ENCODE results near the gene OOSP2. TPM values are rescaled to one million over a fixed set of nuclear protein-coding genes. Genes with fewer than 3 reads are reported as not detected.
"Not testable (repeated sequence)": the region's sequence is repeated elsewhere in the genome, so short reads cannot be mapped to it uniquely, and the experiment has no call there.

OOSP2 gene
- total RNA-seq, 2 experiments from 2014 or later: not detected

- ATAC-seq (no peak), DNase-seq (no peak)
- Mint-ChIP-seq H3K4me1 (ENCODE audit: low read depth) (no peaks in the 10 kb centered on the region), H3K4me3 (no peak overlapping the region), H3K27ac (no peak overlapping the region), H3K9me3 (no peaks in the 10 kb centered on the region), H3K27me3 (peaks cover 11% of the 10 kb centered on the region), H3K36me3 (ENCODE audit: low read depth) (no peaks in the 10 kb centered on the region)
- TF ChIP-seq, protein P1, sequence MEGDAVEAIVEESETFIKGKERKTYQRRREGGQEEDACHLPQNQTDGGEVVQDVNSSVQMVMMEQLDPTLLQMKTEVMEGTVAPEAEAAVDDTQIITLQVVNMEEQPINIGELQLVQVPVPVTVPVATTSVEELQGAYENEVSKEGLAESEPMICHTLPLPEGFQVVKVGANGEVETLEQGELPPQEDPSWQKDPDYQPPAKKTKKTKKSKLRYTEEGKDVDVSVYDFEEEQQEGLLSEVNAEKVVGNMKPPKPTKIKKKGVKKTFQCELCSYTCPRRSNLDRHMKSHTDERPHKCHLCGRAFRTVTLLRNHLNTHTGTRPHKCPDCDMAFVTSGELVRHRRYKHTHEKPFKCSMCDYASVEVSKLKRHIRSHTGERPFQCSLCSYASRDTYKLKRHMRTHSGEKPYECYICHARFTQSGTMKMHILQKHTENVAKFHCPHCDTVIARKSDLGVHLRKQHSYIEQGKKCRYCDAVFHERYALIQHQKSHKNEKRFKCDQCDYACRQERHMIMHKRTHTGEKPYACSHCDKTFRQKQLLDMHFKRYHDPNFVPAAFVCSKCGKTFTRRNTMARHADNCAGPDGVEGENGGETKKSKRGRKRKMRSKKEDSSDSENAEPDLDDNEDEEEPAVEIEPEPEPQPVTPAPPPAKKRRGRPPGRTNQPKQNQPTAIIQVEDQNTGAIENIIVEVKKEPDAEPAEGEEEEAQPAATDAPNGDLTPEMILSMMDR (IDR thresholded peaks at IDR 0.05): no peak
- intact Hi-C loops (cut with micrococcal nuclease): no loop called here
- ChIA-PET CTCF (no interaction called here), POLR2A (no interaction called here)
Measured at GRCh38 chr11:60003729-60004128, 36.5 kb upstream of the OOSP2 start.

DNA sequence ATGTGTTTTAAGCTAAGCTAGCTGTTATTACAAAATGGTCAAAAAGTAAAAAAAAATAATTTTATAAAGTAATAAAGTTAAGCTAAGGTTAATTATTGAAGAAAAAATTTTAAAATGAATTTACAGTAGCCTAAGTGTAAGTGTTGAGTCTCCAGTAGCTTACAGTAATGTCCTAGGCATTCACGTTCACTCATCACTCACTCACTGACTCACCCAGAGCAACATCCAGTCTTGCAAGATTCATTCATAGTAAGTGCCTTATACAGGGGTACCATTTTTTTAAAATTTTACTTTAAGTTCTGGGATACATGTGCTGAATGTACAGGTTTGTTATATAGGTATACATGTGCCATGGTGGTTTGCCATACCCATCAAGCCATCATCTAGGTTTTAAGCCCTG, 34.8 kb upstream of the OOSP2 start:
- intact Hi-C loops (cut with micrococcal nuclease): no loop called here
- Mint-ChIP-seq H3K27me3 (peaks cover 13% of the 10 kb centered on the region), H3K9me3 (no peaks in the 10 kb centered on the region), H3K4me1 (ENCODE audit: low read depth) (no peaks in the 10 kb centered on the region), H3K27ac (no peak overlapping the region), H3K4me3 (no peak overlapping the region), H3K36me3 (ENCODE audit: low read depth) (no peaks in the 10 kb centered on the region)
- DNase-seq (no peak), ATAC-seq (no peak)
- ChIA-PET POLR2A (no interaction called here), CTCF (no interaction called here)
- TF ChIP-seq, protein P1 (IDR thresholded peaks at IDR 0.05): no peak

- Mint-ChIP-seq H3K27ac (no peak within 1 kb of the TSS), H3K36me3 (ENCODE audit: low read depth) (no peaks in the 10 kb centered on the region), H3K27me3 (peaks cover 7% of the 10 kb centered on the region), H3K4me1 (ENCODE audit: low read depth) (no peaks in the 10 kb centered on the region), H3K4me3 (no peak within 1 kb of the TSS), H3K9me3 (no peaks in the 10 kb centered on the region)
- POLR2A ChIA-PET: no interaction called here
- TF ChIP-seq, protein P1 (IDR thresholded peaks at IDR 0.05): no peak
- CTCF ChIA-PET: no interaction called here
- no peak for DNase-seq
- intact Hi-C loops (cut with micrococcal nuclease): no loop called here
- no peak for ATAC-seq
Measured at GRCh38 chr11:60016881-60017280, 23.3 kb upstream of the OOSP2 start, which contains the start of gene OOSP4B. Gene OOSP4B, plus strand, starts transcription at chr11:60017181.

DNA sequence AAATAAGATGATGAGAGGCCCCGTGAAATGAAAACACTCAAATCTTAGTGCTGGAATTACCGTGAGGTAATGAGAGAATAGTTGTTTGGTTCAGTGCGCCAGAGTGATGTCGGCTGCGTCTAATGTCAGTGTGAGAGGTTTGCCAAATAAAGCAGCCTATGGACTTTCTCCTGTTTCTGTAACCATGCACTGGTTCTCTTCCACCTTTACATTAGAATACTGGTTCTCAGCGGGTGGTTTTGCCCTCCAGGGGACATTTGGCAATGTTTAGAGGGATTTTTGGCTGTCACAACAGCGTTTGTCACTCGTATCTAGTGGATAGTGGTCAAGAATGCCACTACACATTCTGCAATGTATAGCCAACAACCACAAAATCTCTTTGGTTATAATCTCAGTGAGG, 22.2 kb upstream of the OOSP2 start:
- Mint-ChIP-seq H3K36me3 (ENCODE audit: low read depth) (no peaks in the 10 kb centered on the region), H3K9me3 (no peaks in the 10 kb centered on the region), H3K4me1 (ENCODE audit: low read depth) (no peaks in the 10 kb centered on the region), H3K27me3 (peaks cover 6% of the 10 kb centered on the region), H3K4me3 (no peak overlapping the region), H3K27ac (no peak overlapping the region)
- ATAC-seq: no peak
- TF ChIP-seq, protein P1 (IDR thresholded peaks at IDR 0.05): no peak
- CTCF ChIA-PET: no interaction called here
- intact Hi-C loops (cut with micrococcal nuclease): no loop called here
- DNase-seq: no peak
- POLR2A ChIA-PET: no interaction called here

- DNase-seq; ATAC-seq; intact Hi-C loops (cut with micrococcal nuclease); H3K27ac Mint-ChIP-seq; POLR2A ChIA-PET; H3K27me3 Mint-ChIP-seq; H3K4me1 Mint-ChIP-seq (ENCODE audit: low read depth); H3K4me3 Mint-ChIP-seq; H3K9me3 Mint-ChIP-seq; CTCF ChIA-PET; H3K36me3 Mint-ChIP-seq (ENCODE audit: low read depth): not testable (repeated sequence)
Measured at GRCh38 chr11:60020376-60020775, 19.8 kb upstream of the OOSP2 start.

DNA sequence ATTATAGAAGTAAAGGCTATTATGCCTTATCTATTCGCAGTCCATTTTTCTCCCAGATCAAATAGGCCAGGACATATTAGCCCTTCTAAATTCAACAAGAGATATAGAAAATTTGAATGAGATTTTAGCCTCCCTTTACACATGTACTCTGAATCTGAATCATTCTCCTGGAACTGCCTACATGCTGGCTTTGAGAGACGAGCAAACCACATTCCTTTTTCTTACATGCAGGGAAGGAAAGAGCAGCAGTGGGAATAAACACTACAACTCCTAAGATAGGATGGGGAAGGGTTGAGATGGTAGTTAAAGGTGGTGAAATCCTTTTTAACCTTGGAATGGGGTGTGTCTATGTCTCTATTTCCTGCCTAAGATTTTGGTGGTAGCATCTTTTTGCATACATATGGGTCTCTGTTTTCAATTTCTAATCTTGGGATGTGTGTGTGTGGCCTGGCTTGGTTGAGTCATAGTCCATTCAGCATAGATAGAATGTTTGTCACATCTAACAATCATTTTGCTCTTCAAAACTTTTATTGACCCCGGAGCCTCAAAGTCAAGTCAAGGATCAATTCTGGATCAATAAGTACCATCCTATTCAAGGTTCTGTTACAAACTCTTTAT, 11.1 kb upstream of the OOSP2 start:
- TF ChIP-seq, protein P1 (IDR thresholded peaks at IDR 0.05): no peak
- POLR2A ChIA-PET: no interaction called here
- H3K9me3 Mint-ChIP-seq: no peaks in the 10 kb centered on the region
- H3K27ac Mint-ChIP-seq: no peak overlapping the region
- H3K36me3 Mint-ChIP-seq (ENCODE audit: low read depth): no peaks in the 10 kb centered on the region
- no peaks in the 10 kb centered on the region for H3K4me1 Mint-ChIP-seq (ENCODE audit: low read depth)
- peaks cover 8% of the 10 kb centered on the region for H3K27me3 Mint-ChIP-seq
- CTCF ChIA-PET: no interaction called here
- intact Hi-C loops (cut with micrococcal nuclease): no loop called here
- DNase-seq (no peak), ATAC-seq (no peak)
- no peak overlapping the region for H3K4me3 Mint-ChIP-seq

DNA sequence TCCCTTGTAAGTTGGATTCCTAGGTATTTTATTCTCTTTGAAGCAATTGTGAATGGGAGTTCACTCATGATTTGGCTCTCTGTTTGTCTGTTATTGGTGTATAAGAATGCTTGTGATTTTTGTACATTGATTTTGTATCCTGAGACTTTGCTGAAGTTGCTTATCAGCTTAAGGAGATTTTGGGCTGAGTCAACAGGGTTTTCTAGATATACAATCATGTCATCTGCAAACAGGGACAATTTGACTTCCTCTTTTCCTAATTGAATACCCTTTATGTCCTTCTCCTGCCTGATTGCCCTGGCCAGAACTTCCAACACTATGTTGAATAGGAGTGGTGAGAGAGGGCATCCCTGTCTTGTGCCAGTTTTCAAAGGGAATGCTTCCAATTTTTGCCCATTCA, 10.2 kb downstream of the OOSP2 start:
- H3K4me3 Mint-ChIP-seq; CTCF ChIA-PET; ATAC-seq; H3K9me3 Mint-ChIP-seq; POLR2A ChIA-PET; intact Hi-C loops (cut with micrococcal nuclease); H3K27ac Mint-ChIP-seq; H3K4me1 Mint-ChIP-seq (ENCODE audit: low read depth); H3K36me3 Mint-ChIP-seq (ENCODE audit: low read depth); H3K27me3 Mint-ChIP-seq; DNase-seq: not testable (repeated sequence)

- H3K36me3 Mint-ChIP-seq (ENCODE audit: low read depth); H3K27ac Mint-ChIP-seq; H3K27me3 Mint-ChIP-seq; H3K4me1 Mint-ChIP-seq (ENCODE audit: low read depth); POLR2A ChIA-PET; H3K4me3 Mint-ChIP-seq; DNase-seq; ATAC-seq; intact Hi-C loops (cut with micrococcal nuclease); CTCF ChIA-PET; H3K9me3 Mint-ChIP-seq: not testable (repeated sequence)
Measured at GRCh38 chr11:60050839-60051238, 10.6 kb downstream of the OOSP2 start.

All from activated CD8-positive, alpha-beta T cell treated with anti-CD3 and anti-CD28 coated beads for 36 hours (primary cell).